ENCODE measurements around the gene CHST3.

The CHST3 gene

DNA sequence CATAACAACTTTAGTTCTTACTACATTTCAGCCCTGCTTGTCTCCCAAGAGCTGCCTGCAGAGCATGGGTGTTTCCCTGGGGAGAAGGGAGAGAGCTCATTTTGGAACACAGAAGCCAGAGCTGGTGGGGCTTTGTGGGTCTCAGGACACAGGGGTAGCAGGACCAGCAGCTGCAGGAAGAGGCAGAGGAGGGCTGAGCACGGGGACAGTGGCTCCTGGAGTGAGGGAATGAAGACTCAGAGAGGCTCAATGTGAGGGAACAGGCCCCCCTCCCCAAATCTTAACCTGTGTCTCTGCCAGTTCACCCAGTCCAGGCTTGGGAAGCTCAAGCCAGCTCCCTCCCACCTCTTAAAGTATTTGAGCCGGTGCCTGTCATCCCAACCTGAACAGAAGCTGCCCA lies 50.0 kb downstream of the CHST3 start:
- Mint-ChIP-seq H3K4me1 (no peaks in the 10 kb centered on the region), H3K4me3 (no peak overlapping the region), H3K36me3 (ENCODE audit: low read depth) (no peaks in the 10 kb centered on the region), H3K27ac (no peak overlapping the region), H3K9me3 (no peaks in the 10 kb centered on the region), H3K27me3 (peaks cover 2% of the 10 kb centered on the region)
- DNase-seq, result no peak
- ATAC-seq, result no peak

DNA sequence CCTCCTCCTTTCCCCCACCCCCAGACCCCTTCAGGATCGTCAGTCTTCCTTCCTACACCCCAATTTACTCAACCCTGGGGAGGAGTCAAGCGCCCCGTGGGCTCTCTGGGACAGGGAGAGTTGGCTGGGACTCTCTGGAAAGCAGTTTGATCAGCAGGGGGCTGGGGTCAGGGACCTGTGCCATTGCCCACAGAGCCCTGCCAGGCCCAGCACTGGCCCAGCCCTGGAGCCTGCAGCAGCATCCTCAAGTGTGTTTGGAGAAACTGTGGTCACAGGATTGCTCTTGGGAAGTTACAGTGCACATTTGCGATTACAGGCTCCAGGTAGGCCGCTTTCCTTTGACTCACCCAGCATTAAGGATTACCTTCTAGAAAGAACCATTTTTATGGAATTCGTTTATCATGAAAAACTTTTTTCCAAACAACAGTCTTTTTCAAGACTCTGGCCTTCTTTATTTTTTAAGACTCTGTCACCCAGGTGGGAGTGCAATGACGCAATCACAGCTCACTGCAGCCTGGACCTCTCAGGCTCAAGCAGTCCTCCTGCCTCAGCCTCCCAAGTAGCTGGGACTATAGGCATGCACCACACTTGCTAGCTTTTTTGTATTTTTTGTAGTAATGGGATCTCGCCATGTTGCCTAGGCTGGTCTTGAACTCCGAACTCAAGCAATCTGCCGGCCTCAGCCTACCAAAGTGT lies 50.7 kb downstream of the CHST3 start:
- ATAC-seq (no peak), DNase-seq (no peak)
- no peaks in the 10 kb centered on the region for H3K9me3 Mint-ChIP-seq
- peaks cover 2% of the 10 kb centered on the region for H3K27me3 Mint-ChIP-seq
- no peak overlapping the region for H3K4me3 Mint-ChIP-seq
- H3K36me3 Mint-ChIP-seq (ENCODE audit: low read depth), result no peaks in the 10 kb centered on the region
- H3K4me1 Mint-ChIP-seq, result no peaks in the 10 kb centered on the region
- H3K27ac Mint-ChIP-seq, result no peak overlapping the region

DNA sequence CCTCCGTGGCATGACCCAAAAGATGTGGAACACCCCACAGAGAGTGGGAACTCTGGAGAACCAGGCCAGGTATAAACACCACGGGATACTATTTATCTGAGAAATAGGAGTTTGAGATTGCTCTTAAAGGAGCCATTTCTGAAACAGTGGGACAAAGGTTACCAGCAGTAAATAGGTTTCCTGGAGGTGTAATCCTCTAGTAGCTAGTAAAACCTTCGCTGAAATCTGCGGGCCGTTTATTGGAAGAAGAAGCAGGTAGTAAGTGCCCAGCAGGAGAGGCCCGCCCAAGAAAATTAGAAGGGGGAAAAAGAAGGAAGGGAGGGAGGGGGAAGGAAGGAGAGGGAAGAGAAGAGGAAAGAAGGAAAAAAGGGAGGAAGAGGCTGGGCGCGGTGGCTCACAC lies 51.6 kb downstream of the CHST3 start:
- ATAC-seq (no peak), DNase-seq (no peak)
- peaks cover 2% of the 10 kb centered on the region for H3K27me3 Mint-ChIP-seq
- no peak overlapping the region for H3K27ac Mint-ChIP-seq
- no peaks in the 10 kb centered on the region for H3K9me3 Mint-ChIP-seq
- no peaks in the 10 kb centered on the region for H3K4me1 Mint-ChIP-seq
- H3K4me3 Mint-ChIP-seq, result no peak overlapping the region
- H3K36me3 Mint-ChIP-seq (ENCODE audit: low read depth), result no peaks in the 10 kb centered on the region

DNA sequence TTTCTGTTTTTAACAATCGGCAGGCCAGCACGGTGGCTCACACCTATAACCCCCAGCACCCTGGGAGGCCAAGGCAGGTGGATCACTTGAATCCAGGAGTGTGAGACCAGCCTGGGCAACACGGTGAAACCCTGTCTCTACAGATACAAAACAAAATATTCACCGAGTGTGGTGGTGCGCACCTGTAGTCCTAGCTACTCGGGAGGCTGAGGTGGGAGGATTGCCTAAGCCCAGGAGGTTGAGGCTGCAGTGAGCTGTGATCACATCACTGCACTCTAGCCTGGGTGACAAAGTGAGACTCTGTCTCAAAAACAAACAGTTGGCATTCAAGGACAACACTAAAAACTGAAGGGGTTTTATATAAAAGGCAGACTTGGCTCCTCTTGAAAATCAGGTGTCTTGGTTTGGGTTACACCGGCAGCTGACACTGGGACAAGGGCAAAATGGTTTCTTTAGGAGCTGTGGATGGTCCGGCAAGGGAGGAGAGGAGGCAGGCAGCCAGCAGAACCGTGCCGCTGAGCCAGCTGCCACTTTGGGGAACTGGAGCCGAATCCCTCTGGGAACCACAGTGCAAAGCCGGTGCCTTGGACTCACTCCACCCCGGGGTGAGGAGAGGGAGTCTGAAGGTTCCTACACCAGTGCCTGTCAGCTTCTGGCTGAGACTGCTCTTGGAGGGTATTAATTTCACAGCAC lies 52.6 kb downstream of the CHST3 start:
- Mint-ChIP-seq H3K9me3 (no peaks in the 10 kb centered on the region), H3K27ac (no peak overlapping the region), H3K4me3 (no peak overlapping the region), H3K4me1 (no peaks in the 10 kb centered on the region), H3K27me3 (peaks cover 2% of the 10 kb centered on the region), H3K36me3 (ENCODE audit: low read depth) (no peaks in the 10 kb centered on the region)
- no peak for DNase-seq
- ATAC-seq, result no peak

DNA sequence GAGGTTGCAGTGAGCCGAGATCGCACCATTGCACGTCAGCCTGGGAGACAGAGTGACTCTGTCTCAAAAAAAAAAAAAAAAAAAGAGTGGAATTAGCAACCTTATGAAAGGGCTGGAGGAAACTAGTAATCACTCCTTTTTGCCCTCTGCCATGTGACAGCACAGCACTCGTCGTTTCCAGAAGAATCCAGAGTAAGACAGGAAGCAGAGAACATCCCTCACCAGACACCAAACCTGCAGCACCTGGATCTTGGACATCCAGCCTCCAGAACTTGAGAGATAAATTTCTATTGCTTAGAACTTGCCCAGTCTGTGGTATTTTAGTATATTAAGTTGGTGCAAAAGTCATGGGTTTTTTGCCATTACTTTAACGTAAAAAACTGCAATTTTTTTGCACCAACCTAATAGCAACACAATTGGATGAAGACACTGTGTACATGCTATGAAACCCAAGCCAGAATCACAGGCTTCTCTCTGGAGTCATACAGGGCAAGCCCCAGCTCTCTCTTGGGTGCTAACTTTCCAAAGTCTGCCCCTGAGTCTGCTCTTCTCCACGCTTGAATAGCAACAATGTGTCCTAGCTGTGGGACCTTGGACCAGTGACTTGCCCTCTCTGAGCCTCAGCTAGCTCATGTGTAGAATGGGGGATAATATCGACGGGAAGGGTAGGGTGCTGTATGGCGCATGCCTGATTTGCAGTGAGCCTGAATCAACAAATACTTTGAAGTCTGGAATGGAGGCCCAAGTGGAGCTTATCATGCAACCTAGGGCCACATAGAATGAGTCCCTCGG lies 55.1 kb downstream of the CHST3 start:
- Mint-ChIP-seq H3K4me3 (no peak overlapping the region), H3K27me3 (peaks cover 2% of the 10 kb centered on the region), H3K4me1 (no peaks in the 10 kb centered on the region), H3K36me3 (ENCODE audit: low read depth) (no peaks in the 10 kb centered on the region), H3K9me3 (no peaks in the 10 kb centered on the region), H3K27ac (no peak overlapping the region)
- DNase-seq (no peak), ATAC-seq (no peak)

DNA sequence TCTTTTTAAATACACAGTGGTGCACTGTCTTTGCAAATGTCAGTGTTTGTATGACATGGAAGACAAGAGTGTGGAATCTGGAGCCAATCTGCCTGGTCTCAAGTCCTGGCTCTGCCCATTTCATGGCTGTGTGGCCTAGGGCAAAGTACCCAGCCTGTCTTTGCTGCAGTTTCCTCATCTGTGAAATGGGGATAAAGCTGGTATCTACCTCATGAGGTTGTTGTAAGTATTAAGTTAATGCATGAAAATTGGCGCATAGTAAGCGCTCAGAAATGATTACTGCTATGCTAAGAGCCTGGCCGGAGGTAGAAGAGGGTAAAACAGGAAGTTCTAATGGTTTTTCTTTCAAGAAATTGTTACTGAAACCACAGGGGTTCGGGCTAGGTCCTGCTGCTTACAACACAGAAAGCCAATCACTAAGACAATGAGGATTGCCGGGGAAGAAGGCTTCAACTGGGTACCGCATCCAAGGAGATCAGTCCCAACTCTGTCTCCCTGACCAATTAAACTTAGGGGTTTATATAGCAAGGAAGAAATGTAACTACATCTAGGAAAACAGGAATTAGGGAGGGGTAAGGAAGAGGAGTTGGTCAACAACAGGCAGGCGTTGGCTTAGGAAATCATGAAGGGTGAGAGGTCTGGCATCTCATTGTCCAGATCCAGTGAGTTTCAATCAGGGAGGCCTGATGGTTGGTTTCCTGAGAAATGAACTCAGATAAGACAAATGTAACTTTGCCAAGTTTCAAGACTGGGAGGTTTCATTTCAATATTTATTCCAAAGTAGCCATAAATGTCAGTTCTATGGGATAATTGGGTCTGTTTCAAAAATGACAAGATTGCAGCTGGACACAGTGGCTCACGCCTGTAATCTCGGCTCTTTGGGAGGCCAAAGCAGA lies 57.0 kb downstream of the CHST3 start:
- no peak for DNase-seq
- no peak overlapping the region for H3K27ac Mint-ChIP-seq

DNA sequence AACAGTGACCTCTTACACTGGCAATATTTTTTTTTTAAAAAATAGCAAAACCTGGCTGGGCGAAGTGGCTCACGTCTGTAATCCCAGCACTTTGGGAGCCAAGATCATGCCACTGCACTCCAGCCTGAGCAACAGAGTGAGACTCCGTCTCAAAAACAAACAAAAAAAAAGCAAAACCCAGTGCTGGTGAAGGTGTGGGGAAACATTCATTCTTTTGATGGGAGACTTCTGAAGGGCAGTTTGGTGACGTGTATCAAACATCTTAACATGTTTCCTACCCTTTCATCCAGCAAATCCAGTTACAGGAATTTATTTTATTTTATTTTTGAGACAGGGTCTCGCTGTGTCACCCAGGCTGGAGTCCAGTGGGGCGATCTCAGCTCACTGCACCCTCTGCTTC lies 58.0 kb downstream of the CHST3 start:
- H3K4me3 Mint-ChIP-seq, result no peak overlapping the region
- H3K4me1 Mint-ChIP-seq, result no peaks in the 10 kb centered on the region
- H3K27me3 Mint-ChIP-seq, result no peaks in the 10 kb centered on the region
- no peak for DNase-seq
- H3K27ac Mint-ChIP-seq, result no peak overlapping the region
- H3K36me3 Mint-ChIP-seq (ENCODE audit: low read depth), result no peaks in the 10 kb centered on the region
- no peak for ATAC-seq
- H3K9me3 Mint-ChIP-seq, result no peaks in the 10 kb centered on the region

More for the DNA sequence above, 57.0 kb downstream of the CHST3 start:
- H3K36me3 Mint-ChIP-seq (ENCODE audit: low read depth), result no peaks in the 10 kb centered on the region
- no peak for ATAC-seq
- H3K4me1 Mint-ChIP-seq, result no peaks in the 10 kb centered on the region
- H3K27me3 Mint-ChIP-seq, result peaks cover under 1% of the 10 kb centered on the region
- H3K4me3 Mint-ChIP-seq, result no peak overlapping the region
- H3K9me3 Mint-ChIP-seq, result no peaks in the 10 kb centered on the region

DNA sequence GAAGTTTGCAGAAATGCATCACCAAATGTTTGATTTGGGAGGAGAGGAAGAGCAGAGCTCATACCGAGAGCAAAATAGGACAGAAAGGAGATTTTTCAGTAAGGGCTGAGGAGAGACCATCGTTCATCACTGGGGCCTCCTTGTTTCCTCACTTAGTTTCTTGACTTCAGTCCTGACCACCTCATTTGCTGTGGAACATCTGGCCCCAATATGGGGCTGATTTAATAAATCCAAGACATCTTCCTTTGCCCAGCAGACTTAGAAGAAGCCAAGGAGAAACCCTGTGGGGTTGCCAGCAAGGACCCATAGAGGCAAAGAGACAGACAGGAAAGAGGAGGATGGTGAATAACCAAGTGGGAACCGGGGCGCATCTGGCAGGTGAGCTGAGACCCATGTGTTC lies 60.4 kb downstream of the CHST3 start:
- ATAC-seq (no peak), DNase-seq (no peak)
- H3K27ac Mint-ChIP-seq, result no peak overlapping the region
- H3K4me3 Mint-ChIP-seq, result no peak overlapping the region
- peaks cover 9% of the 10 kb centered on the region for H3K4me1 Mint-ChIP-seq
- no peaks in the 10 kb centered on the region for H3K36me3 Mint-ChIP-seq (ENCODE audit: low read depth)
- H3K9me3 Mint-ChIP-seq, result no peaks in the 10 kb centered on the region
- H3K27me3 Mint-ChIP-seq, result no peaks in the 10 kb centered on the region

DNA sequence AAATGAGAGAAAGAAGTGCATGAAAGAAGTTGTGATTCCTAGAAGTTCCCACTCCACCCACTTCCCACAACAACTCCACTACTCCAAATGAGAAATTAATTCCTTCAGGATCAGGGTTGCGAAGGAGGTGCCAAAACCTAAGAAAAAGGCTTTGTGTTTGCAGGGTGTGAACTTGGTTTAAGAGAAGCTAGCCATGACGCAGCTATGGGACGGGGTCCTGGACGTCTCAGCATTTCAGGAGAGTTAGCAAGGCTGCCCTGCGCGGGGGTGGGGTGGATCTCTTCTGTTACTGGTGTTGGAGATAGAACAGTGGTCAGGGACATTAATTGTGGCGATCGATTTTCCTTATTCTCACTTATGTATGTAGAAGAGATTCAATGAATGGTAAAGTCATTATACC lies 61.2 kb downstream of the CHST3 start:
- Mint-ChIP-seq H3K4me3 (no peak overlapping the region), H3K27me3 (no peaks in the 10 kb centered on the region), H3K4me1 (peaks cover 9% of the 10 kb centered on the region), H3K9me3 (no peaks in the 10 kb centered on the region), H3K27ac (no peak overlapping the region), H3K36me3 (ENCODE audit: low read depth) (no peaks in the 10 kb centered on the region)
- ATAC-seq (no peak), DNase-seq (no peak)

DNA sequence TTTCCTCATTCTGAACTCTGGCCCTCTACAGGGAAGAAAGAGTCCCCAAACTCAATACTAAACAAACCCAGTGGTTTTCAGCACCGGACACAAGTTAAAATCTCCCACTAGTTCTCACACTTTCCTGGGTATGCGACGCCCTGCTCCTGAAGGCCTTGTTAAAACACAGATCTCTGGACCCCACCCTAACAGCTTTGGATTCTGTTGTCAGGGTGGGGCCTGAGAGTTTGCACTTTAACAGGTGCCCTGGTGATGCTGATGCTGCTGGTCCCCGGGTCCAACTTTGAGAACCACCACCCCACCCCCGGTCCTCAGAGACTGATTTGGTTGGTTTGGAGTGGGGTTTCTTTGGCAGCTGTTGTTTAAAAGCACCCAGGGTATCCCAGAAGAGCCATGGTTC lies 61.6 kb downstream of the CHST3 start:
- Mint-ChIP-seq H3K9me3 (no peaks in the 10 kb centered on the region), H3K36me3 (ENCODE audit: low read depth) (no peaks in the 10 kb centered on the region), H3K4me3 (no peak overlapping the region), H3K4me1 (peaks cover 9% of the 10 kb centered on the region), H3K27ac (no peak overlapping the region), H3K27me3 (no peaks in the 10 kb centered on the region)
- DNase-seq (no peak), ATAC-seq (no peak)

DNA sequence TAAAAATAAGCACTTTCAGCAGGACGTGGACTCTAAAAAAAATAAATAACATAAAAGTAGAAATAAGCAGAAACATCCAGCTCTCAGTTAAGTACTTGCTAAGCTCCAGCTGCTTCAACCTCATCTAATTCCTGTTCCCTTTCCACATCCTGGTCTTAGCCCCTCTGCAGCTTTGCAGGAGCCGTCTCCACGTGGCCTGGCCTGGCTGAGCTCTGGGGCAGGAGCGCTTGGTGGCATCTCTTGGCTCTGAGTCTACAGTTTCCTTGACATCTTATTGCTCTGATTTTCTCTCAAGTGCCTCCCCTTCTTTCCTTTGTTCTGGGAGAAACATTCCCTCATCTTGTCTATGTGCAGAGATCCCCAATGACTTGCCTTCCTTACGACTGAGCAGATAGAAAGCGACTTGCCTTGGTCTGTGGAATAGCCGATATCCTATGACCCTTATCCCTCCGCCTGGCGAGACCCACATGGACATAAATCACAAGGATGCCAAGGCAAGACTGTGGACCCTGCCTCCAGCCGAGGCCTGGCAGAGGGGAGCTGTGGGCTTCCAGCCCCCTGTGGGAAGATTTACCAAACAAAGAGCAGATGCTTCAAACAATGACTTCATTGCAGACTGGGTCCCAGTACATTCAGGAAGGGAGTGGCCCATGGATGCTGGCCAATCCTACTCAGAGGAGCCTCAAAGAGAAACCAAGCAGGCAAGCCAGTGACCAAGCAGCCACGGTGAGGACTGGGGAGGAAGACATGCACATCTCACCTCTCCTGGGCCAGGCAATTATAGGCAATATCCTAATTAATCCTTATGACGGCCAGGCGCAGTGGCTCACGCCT lies 62.3 kb downstream of the CHST3 start:
- Mint-ChIP-seq H3K9me3 (no peaks in the 10 kb centered on the region), H3K27ac (no peak overlapping the region), H3K27me3 (no peaks in the 10 kb centered on the region), H3K4me3 (no peak overlapping the region), H3K36me3 (ENCODE audit: low read depth) (no peaks in the 10 kb centered on the region), H3K4me1 (peaks cover 9% of the 10 kb centered on the region)
- DNase-seq, result no peak
- no peak for ATAC-seq

DNA sequence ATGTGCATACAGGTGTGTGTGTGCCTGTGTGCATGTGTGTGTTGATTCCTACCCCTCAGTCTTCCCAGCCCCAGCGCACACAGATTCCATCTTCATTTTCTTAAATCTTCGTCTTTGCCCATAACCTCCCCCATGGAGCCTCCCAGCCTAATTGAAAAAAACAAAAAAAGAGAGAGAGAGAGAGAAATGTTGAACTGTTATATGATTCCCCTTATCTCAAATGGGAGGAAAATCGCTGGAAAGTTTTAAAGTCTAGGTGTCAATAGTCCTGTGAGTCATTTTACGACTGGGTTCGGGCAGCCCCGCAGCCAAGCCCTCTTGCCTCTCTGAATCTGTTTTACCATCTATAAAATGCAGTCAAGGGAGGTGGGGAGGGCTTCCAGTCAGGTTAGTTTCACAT lies 63.3 kb downstream of the CHST3 start:
- H3K9me3 Mint-ChIP-seq, result no peaks in the 10 kb centered on the region
- peak; percentile 7 for DNase-seq
- H3K36me3 Mint-ChIP-seq (ENCODE audit: low read depth), result no peaks in the 10 kb centered on the region
- peaks cover 9% of the 10 kb centered on the region for H3K4me1 Mint-ChIP-seq
- H3K4me3 Mint-ChIP-seq, result no peak overlapping the region
- no peak for ATAC-seq
- H3K27me3 Mint-ChIP-seq, result no peaks in the 10 kb centered on the region
- no peak overlapping the region for H3K27ac Mint-ChIP-seq

DNA sequence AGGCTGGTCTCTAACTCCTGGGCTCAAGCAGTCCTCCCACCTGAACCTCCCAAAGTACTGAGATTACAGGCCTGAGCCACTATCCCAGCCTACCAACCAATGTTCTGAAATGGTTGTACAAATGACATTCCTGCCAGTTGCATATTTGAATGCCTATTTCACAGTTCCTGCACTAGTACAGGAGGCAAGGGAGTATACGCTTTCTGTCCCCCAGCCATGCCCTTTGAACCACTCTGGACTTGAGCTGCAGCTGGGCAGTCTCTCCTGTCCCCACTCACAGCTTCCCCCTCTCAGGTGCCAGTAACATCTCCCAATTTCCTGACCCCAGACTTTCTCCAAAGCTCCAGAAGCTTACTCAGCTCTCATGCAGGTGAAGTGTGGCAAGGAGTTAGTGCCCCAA lies 65.2 kb downstream of the CHST3 start:
- no peak overlapping the region for H3K27ac Mint-ChIP-seq
- H3K4me3 Mint-ChIP-seq, result no peak overlapping the region
- peaks cover 9% of the 10 kb centered on the region for H3K4me1 Mint-ChIP-seq
- H3K27me3 Mint-ChIP-seq, result no peaks in the 10 kb centered on the region
- no peaks in the 10 kb centered on the region for H3K36me3 Mint-ChIP-seq (ENCODE audit: low read depth)
- H3K9me3 Mint-ChIP-seq, result no peaks in the 10 kb centered on the region
- no peak for DNase-seq
- no peak for ATAC-seq
